OCI-LY3 (cell line): Measurements from ENCODE around the gene ZP1.

Experiments used
- CTCF ChIP-seq: fragments of 200-600, 300-600 bp; sonication (generic); IDR thresholded peaks from 2 replicates; pipeline ENCODE4 v1.5.1; 2014; ENCODE audit warnings: antibody characterized with exemption, low read length, low read depth
- EZH2phosphoT487 ChIP-seq: fragments of 200-600 bp; shearing (Covaris generic); IDR thresholded peaks from 2 replicates; pipeline ENCODE4 v1.6.1; 2018; ENCODE audit warnings: antibody characterized with exemption, mixed run types, low read depth

GRCh38 chr11:60818057-60818456, 49.3 kb upstream of the ZP1 start:
- TF ChIP-seq CTCF = no peak
- TF ChIP-seq EZH2phosphoT487 = no peak
